VCaP (cell line): Measurements from ENCODE around the gene MYT1.

Experiments
- H3K27ac ChIP-seq: fragments of 450-650 bp; 2 replicates; pipeline ENCODE4 v1.5.1; 2017
- TF ChIP-seq, protein P1 (sequence below): fragments of 450-650 bp; conservative IDR thresholded peaks from 2 replicates; pipeline ENCODE4 v1.5.1; 2017; ENCODE audit warnings: mild to moderate bottlenecking, moderate library complexity

Gene MYT1

DNA sequence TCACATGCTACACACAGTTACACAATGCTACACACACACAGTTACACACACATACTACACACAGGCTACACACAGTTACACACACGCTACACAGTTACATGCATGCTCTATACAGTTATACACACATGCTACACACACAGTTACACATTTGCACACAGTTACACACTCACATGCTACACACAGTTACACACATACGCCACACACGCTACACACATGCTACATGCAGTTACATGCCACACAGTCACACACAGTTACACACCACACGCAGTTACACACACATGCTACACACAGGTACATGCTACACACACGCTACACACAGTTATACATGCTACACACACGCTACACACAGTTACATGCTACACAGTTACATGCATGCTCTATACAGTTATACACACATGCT is 15.6 kb downstream of the MYT1 start:
- no peak overlapping the region for H3K27ac ChIP-seq
- TF ChIP-seq, protein P1, sequence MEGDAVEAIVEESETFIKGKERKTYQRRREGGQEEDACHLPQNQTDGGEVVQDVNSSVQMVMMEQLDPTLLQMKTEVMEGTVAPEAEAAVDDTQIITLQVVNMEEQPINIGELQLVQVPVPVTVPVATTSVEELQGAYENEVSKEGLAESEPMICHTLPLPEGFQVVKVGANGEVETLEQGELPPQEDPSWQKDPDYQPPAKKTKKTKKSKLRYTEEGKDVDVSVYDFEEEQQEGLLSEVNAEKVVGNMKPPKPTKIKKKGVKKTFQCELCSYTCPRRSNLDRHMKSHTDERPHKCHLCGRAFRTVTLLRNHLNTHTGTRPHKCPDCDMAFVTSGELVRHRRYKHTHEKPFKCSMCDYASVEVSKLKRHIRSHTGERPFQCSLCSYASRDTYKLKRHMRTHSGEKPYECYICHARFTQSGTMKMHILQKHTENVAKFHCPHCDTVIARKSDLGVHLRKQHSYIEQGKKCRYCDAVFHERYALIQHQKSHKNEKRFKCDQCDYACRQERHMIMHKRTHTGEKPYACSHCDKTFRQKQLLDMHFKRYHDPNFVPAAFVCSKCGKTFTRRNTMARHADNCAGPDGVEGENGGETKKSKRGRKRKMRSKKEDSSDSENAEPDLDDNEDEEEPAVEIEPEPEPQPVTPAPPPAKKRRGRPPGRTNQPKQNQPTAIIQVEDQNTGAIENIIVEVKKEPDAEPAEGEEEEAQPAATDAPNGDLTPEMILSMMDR = no peak

DNA sequence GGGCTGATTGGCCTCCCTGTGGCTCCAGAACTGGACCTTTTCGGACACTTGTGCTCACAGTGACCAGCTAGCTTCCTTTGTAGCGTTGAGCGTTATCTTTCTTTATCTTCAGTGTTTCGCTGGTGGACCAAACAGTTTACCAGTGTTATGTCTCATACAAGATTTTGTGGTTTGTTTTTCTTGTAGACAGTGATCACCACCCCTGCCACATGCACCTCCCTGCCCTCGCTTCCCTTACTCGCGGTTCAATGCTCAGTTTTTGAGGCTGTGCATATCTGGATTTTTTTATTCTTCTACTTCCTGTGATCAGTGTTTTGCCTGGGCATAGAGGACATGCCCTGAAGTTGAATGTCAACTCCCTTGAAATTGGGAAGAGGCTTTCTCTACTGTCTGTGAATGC is 16.4 kb downstream of the MYT1 start:
- no peak overlapping the region for H3K27ac ChIP-seq
- TF ChIP-seq, protein P1 = no peak

DNA sequence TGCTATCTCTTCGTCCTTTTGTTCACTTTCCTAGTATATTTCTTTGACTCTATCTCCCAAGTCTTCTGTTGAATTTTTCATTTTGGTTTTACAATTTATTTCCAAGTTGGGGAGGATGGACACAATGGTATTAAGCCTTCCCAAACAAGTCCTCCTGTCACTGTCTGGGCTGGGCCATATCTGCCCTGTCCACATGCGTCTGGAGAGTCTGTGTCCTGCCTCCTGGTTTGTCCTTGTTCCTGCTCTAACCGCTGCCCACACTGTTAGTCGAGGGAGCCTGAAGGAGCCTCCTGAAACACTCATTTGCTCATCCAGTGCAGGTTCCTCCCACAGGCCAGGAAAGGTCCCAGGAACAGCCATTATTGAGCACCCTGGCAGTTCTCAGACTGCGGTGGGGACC is 17.1 kb downstream of the MYT1 start:
- no peak overlapping the region for H3K27ac ChIP-seq
- TF ChIP-seq, protein P1 = no peak

DNA sequence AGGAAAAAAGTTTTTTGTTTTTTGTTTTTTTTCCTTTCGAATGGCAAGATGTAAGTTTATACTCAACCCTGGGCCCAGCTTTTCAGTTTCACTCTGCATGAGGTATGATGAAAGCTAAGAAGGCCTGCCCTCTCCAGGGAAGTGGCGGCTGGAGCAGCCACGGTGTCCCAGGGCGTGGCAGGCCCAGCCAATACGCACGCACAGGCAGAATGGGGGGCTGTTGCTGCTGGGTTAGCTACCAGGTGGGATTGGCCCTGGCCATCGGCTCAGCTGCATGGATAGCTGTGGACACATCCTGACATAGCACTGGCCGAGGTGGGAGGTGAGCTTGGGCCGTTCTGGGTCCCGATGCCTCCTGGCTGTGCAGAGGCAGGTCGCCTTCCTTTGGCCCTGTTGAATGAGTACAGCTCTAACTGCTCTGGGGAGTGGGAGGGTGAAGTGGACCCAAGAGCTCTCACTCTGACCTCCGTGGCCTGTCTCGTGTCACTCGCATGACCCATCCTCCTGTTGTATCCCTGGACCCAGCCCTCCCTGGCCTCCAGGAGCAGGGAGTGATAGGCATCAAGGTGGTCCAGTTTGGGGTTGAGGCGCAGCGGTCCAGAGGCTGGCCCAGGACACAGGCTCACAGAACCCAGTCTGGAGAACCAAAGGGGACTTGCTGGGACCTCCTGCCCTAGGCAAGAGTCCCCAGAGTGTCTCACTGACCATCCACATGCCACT is 18.1 kb downstream of the MYT1 start:
- H3K27ac ChIP-seq = no peak overlapping the region
- TF ChIP-seq, protein P1 = no peak

DNA sequence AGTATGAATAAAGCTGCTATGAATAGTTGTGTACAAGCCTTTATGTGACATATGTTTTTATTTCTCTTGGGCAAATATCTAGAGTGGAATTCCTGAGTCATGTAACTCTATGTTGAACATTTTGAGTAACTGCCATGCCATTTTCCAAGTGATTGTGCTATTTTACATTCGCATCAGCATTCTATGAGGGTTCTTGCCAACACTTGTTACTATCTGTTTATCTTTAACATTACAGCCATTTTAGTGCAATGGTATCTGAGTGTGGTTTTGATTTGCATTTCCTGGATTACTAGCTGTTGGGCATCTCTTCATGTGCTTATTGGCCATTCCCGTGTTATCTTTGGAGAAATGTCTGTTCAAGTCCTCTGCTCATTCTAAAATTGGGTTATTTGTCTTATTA is 19.1 kb downstream of the MYT1 start:
- H3K27ac ChIP-seq = no peak overlapping the region
- TF ChIP-seq, protein P1 = no peak

DNA sequence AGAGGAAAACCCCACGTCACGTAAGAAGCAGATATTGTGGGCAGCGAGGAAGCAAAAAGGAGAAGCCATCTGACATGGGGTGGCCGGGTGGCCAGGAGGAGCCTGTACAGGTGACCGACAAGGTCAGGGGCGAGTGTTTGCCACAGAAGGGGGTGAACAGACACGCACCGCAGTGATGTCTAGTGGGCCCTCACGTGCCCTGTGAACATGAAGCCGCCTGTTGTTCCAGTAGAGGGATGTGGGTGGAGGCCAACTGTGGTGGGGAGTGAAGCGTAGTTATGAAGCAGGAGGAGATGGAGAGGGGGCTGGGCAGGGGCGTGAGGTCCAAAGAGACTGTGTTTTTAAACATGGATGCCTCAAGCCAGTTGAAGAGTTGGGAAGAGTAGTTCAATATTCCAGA is 20.5 kb downstream of the MYT1 start:
- TF ChIP-seq, protein P1 = no peak
- no peak overlapping the region for H3K27ac ChIP-seq

DNA sequence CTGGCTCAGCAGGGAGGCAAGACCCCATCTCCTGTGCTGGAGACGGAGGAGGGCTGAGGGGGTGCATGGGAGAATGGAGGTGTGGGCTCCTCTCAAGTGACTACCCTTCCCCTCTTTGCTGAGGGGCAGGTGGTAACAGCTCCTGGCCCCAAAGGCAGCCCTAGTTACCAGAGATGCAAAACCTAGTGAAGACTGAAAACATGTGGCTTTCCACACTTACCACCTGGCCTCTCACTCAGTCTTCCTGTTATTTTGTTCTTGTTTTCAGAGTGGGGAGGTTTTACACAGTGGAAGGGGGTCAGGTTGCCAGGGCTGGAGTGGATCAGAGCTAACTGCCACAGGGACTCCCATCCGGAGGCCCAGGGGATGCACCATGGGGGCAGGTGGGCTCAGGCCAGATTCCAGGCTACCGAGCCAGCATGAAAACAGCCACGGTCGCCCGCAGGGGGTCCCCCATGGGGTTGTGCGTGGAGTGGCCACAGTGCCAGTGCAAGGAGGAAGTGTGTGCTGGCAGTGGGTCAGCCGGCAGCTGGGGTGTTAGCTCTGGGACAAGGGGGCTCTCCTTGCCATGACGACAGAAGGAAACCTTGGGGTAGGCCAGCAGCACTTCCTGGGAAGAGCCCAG is 21.1 kb downstream of the MYT1 start:
- TF ChIP-seq, protein P1 = no peak
- no peak overlapping the region for H3K27ac ChIP-seq
